GM23338 (cell line): ENCODE measurements around the gene UBALD2. TPM values are rescaled to one million over a fixed set of nuclear protein-coding genes. Genes with fewer than 3 reads are reported as not detected.

Experiments used
- ATAC-seq: fragments of 200-7000 bp; cut with Tn5 transposase; 3 replicates; pipeline ENCODE4 v1.9.1; 2020
- DNase-seq: peaks from one replicate; pipeline ENCODE4 v3.0.0-alpha.2; 2015; ENCODE audit warnings: low spot score
- H2AFZ ChIP-seq: fragments of 200-600 bp; sonication (generic); 2 replicates; pipeline ENCODE4 v1.8.0; 2016; ENCODE audit warnings: antibody characterized with exemption, mild to moderate bottlenecking, moderate library complexity
- H3F3A ChIP-seq: fragments of 200-600 bp; sonication (generic); replicated peaks from 2 replicates; pipeline ENCODE4 v1.8.0; 2017; ENCODE audit warnings: antibody characterized with exemption, mixed run types, low read depth
- H3K27ac ChIP-seq: fragments of 200-600 bp; sonication (generic); 2 replicates; pipeline ENCODE4 v1.6.1; 2016; ENCODE audit warnings: low read depth
- H3K27me3 ChIP-seq: fragments of 200-600 bp; sonication (generic); 2 replicates; pipeline ENCODE4 v1.8.0; 2016; ENCODE audit warnings: mild to moderate bottlenecking, mixed run types, moderate library complexity; ENCODE audit not compliant: insufficient read depth
- H3K36me3 ChIP-seq: fragments of 200-600 bp; sonication (generic); 2 replicates; pipeline ENCODE4 v1.8.0; 2016; ENCODE audit warnings: mild to moderate bottlenecking; ENCODE audit not compliant: insufficient read depth
- H3K4me1 ChIP-seq: fragments of 200-600 bp; sonication (generic); 2 replicates; pipeline ENCODE4 v1.8.0; 2016; ENCODE audit warnings: mild to moderate bottlenecking, moderate library complexity; ENCODE audit not compliant: insufficient read depth
- H3K4me2 ChIP-seq: fragments of 200-600 bp; sonication (generic); 2 replicates; pipeline ENCODE4 v1.7.1; 2017; ENCODE audit warnings: mixed run types
- H3K4me3 ChIP-seq: fragments of 200-600 bp; sonication (generic); 2 replicates; pipeline ENCODE4 v1.6.1; 2016; ENCODE audit warnings: mixed run types
- H3K79me2 ChIP-seq: fragments of 200-600 bp; sonication (generic); replicated peaks from 2 replicates; pipeline ENCODE4 v1.8.0; 2017; ENCODE audit warnings: mild to moderate bottlenecking; ENCODE audit not compliant: insufficient read depth
- H3K9me2 ChIP-seq: fragments of 200-600 bp; sonication (generic); 2 replicates; pipeline ENCODE4 v1.8.0; 2017; ENCODE audit not compliant: insufficient read depth
- H4K20me1 ChIP-seq: fragments of 200-600 bp; sonication (generic); replicated peaks from 2 replicates; pipeline ENCODE4 v1.8.0; 2017; ENCODE audit warnings: mild to moderate bottlenecking; ENCODE audit not compliant: insufficient read depth
- H3K27ac Mint-ChIP-seq: 2 replicates; pipeline ENCODE4 v1.8.0; 2020; ENCODE audit warnings: inconsistent platforms, mild to moderate bottlenecking, moderate library complexity, mixed read lengths
- H3K27me3 Mint-ChIP-seq: 3 replicates; pipeline ENCODE4 v1.8.0; 2022; ENCODE audit warnings: low read depth, mild to moderate bottlenecking, moderate library complexity, mixed read lengths, inconsistent platforms; ENCODE audit not compliant: insufficient read depth, poor library complexity
- H3K36me3 Mint-ChIP-seq: 3 replicates; pipeline ENCODE4 v1.8.0; 2021; ENCODE audit warnings: low read depth, mild to moderate bottlenecking, inconsistent platforms, moderate library complexity, mixed read lengths
- H3K4me1 Mint-ChIP-seq: 3 replicates; pipeline ENCODE4 v1.8.0; 2020; ENCODE audit warnings: mild to moderate bottlenecking, inconsistent platforms, mixed read lengths
- H3K4me3 Mint-ChIP-seq: 3 replicates; pipeline ENCODE4 v1.8.0; 2021; ENCODE audit warnings: moderate library complexity, mild to moderate bottlenecking, inconsistent platforms, mixed read lengths
- H3K9me3 Mint-ChIP-seq: 3 replicates; pipeline ENCODE4 v1.8.0; 2020; ENCODE audit warnings: moderate library complexity, mild to moderate bottlenecking, inconsistent platforms, mixed read lengths
- CREB1 ChIP-seq: fragments of 250-450 bp; sonication (Bioruptor Pico); IDR thresholded peaks from 2 replicates; pipeline ENCODE4 v1.5.0; 2020; ENCODE audit warnings: low read depth, mild to moderate bottlenecking, moderate library complexity
- CTCF ChIP-seq, 2 experiments: fragments of 200-600 bp in 1 of 2; sonication (generic) in 1 of 2; conservative IDR thresholded peaks; 2 replicates each; pipeline versions ENCODE4 v1.5.1 to v1.6.1; 2016 to 2017; ENCODE audit warnings: antibody characterized with exemption in 2 of 2, low read depth in 2 of 2, mild to moderate bottlenecking in 2 of 2, moderate library complexity in 1 of 2
- ETS1 ChIP-seq: IDR thresholded peaks from 2 replicates; pipeline ENCODE4 v1.6.1; 2016; ENCODE audit warnings: antibody characterized with exemption
- EZH2 ChIP-seq: fragments of 200-600 bp; sonication (generic); IDR thresholded peaks from one replicate; pipeline ENCODE4 v1.8.0; 2017; ENCODE audit warnings: antibody characterized with exemption, mild to moderate bottlenecking, low read depth; ENCODE audit not compliant: unreplicated experiment
- EZH2phosphoT487 ChIP-seq: fragments of 200-600 bp; sonication (generic); IDR thresholded peaks from one replicate; pipeline ENCODE4 v1.8.1; 2018; ENCODE audit warnings: antibody characterized with exemption; ENCODE audit not compliant: unreplicated experiment
- JUNB ChIP-seq: IDR thresholded peaks from one replicate; pipeline ENCODE4 v1.6.1; 2016; ENCODE audit warnings: antibody characterized with exemption; ENCODE audit not compliant: unreplicated experiment
- NANOG ChIP-seq: IDR thresholded peaks from 2 replicates; pipeline ENCODE4 v1.6.1; 2016; ENCODE audit warnings: antibody characterized with exemption, borderline replicate concordance
- POLR2AphosphoS5 ChIP-seq: IDR thresholded peaks from 2 replicates; pipeline ENCODE4 v1.6.1; 2016; ENCODE audit warnings: antibody characterized with exemption, low read depth
- REST ChIP-seq: IDR thresholded peaks from one replicate; pipeline ENCODE4 v1.6.1; 2018; ENCODE audit warnings: antibody characterized with exemption; ENCODE audit not compliant: unreplicated experiment
- STAT1 ChIP-seq: IDR thresholded peaks from one replicate; pipeline ENCODE4 v1.6.1; 2016; ENCODE audit warnings: antibody characterized with exemption; ENCODE audit not compliant: unreplicated experiment
- ZNF114 ChIP-seq: fragments of 250-450 bp; sonication (Bioruptor Pico); IDR thresholded peaks from 2 replicates; pipeline ENCODE4 v1.5.0; 2020; ENCODE audit warnings: mild to moderate bottlenecking, moderate library complexity
- ZNF331 ChIP-seq: fragments of 250-450 bp; sonication (Bioruptor Pico); IDR thresholded peaks from 2 replicates; pipeline ENCODE4 v1.5.0; 2020; ENCODE audit warnings: low read depth, mild to moderate bottlenecking, moderate library complexity
- ZNF462 ChIP-seq: fragments of 250-450 bp; sonication (Bioruptor Pico); IDR thresholded peaks from 2 replicates; pipeline ENCODE4 v1.5.0; 2020; ENCODE audit warnings: mild to moderate bottlenecking, moderate library complexity
- polyA plus RNA-seq: library from polyadenylated mRNA; unstranded; fragments of >200 nt; fragmentation: Nextera tagmentation; extraction: Ambion mirVana; gene quantifications from 2 replicates; pipeline ENCODE4 v1.2.1, GENCODE V29; 2016
- total RNA-seq: library from RNA; depleted of rRNA; stranded (reverse); fragments of >200 nt; shearing (Covaris generic); gene quantifications from 2 replicates; pipeline ENCODE4 v1.2.3, GENCODE V29; 2014

The UBALD2 gene
- total and polyA plus RNA-seq, 2 experiments from 2014 or later: 2.2 to 3.1 TPM

GRCh38 chr17:76253841-76254240 is 11.3 kb upstream of the UBALD2 start (continued):
- TF ChIP-seq ZNF114 (CRISPR knock-in tag) (no peak), JUNB (no peak), CREB1 (CRISPR knock-in tag) (no peak), EZH2phosphoT487 (no peak), EZH2 (no peak)

GRCh38 chr17:76254275-76254674 is 10.9 kb upstream of the UBALD2 start:
- no peaks in the 10 kb centered on the region for H3K4me1 ChIP-seq
- no peak overlapping the region for H3K27ac ChIP-seq
- peaks cover 4% of the 10 kb centered on the region; the same call in 2 of the 3 replicates for H3K4me1 Mint-ChIP-seq
- H2AFZ ChIP-seq: no peak overlapping the region
- no peaks in the 10 kb centered on the region for H3F3A ChIP-seq
- no peaks in the 10 kb centered on the region for H3K9me3 Mint-ChIP-seq
- H3K27me3 ChIP-seq: no peaks in the 10 kb centered on the region
- TF ChIP-seq ZNF114 (CRISPR knock-in tag): no peak
- no peak for TF ChIP-seq REST
- no peak for TF ChIP-seq EZH2phosphoT487
- TF ChIP-seq ZNF462 (CRISPR knock-in tag): no peak
- no peak for TF ChIP-seq ZNF331 (CRISPR knock-in tag)
- TF ChIP-seq CREB1 (CRISPR knock-in tag): no peak
- TF ChIP-seq CTCF (conservative IDR thresholded peaks at IDR 0.05; ENCODE audit: low read depth in 2 of 2): no peak
- no peak for TF ChIP-seq NANOG
- no peak for TF ChIP-seq POLR2AphosphoS5
- TF ChIP-seq EZH2: no peak
- no peak for TF ChIP-seq STAT1
- no peak for TF ChIP-seq ETS1
- TF ChIP-seq JUNB: no peak
- DNase-seq (no peak), ATAC-seq (no peak)
- no peaks in the 10 kb centered on the region for H3K79me2 ChIP-seq
- H3K27me3 Mint-ChIP-seq: peaks cover 8% of the 10 kb centered on the region
- no peak overlapping the region for H3K4me3 ChIP-seq
- 0 out of 3 replicates have a peak, but pooled peaks cover 2% of the 10 kb centered on the region for H3K36me3 Mint-ChIP-seq
- no peaks in the 10 kb centered on the region for H3K9me2 ChIP-seq
- no peaks in the 10 kb centered on the region for H4K20me1 ChIP-seq
- no peak overlapping the region for H3K4me2 ChIP-seq
- no peak overlapping the region; the same call in 1 of the 2 replicates for H3K27ac Mint-ChIP-seq
- H3K36me3 ChIP-seq: no peaks in the 10 kb centered on the region
- no peak overlapping the region for H3K4me3 Mint-ChIP-seq
